NB4 (cell line): ENCODE data around the gene ZBTB33.

Source experiments
- CTCF ChIP-seq: IDR thresholded peaks from one replicate; pipeline ENCODE4 v1.5.1; 2012; ENCODE audit warnings: low read depth, low read length
- MAX ChIP-seq: IDR thresholded peaks from 2 replicates; pipeline ENCODE4 v1.6.1; 2011; ENCODE audit warnings: low read depth, low read length
- POLR2A ChIP-seq: IDR thresholded peaks from 2 replicates; pipeline ENCODE4 v1.6.1; 2011; ENCODE audit warnings: mild to moderate bottlenecking; ENCODE audit not compliant: insufficient read length; ENCODE audit errors: extremely low read depth

GRCh38 chrX:120242813-120243212 is 7.8 kb upstream of the ZBTB33 start:
- no peak for TF ChIP-seq CTCF
- no peak for TF ChIP-seq POLR2A
- no peak for TF ChIP-seq MAX
